ACC112 (cell line): ENCODE data around the gene USP6NL.

Experiments used
- H2AFZ ChIP-seq: fragments of 200-600 bp; sonication (generic); one replicate; pipeline ENCODE4 v1.6.0; 2017; ENCODE audit warnings: antibody characterized with exemption, low read length; ENCODE audit not compliant: unreplicated experiment
- H3K27ac ChIP-seq: fragments of 200-600 bp; sonication (generic); 2 replicates; pipeline ENCODE4 v1.5.1; 2014; ENCODE audit warnings: low read depth, mild to moderate bottlenecking, antibody characterized with exemption, low read length, moderate library complexity
- H3K27me3 ChIP-seq: fragments of 200-600 bp; sonication (generic); 2 replicates; pipeline ENCODE4 v1.6.1; 2014; ENCODE audit warnings: mild to moderate bottlenecking, antibody characterized with exemption, low read length, moderate library complexity, mixed read lengths; ENCODE audit not compliant: insufficient read depth
- H3K36me3 ChIP-seq: fragments of 200-600 bp; sonication (generic); 2 replicates; pipeline ENCODE4 v1.6.1; 2016; ENCODE audit warnings: mild to moderate bottlenecking, antibody characterized with exemption, low read length, moderate library complexity, mixed read lengths; ENCODE audit not compliant: insufficient read depth
- H3K4me1 ChIP-seq: fragments of 200-600 bp; sonication (generic); one replicate; pipeline ENCODE4 v1.6.1; 2016; ENCODE audit warnings: low read length, mixed read lengths; ENCODE audit not compliant: insufficient read depth, unreplicated experiment, control insufficient read depth
- H3K4me3 ChIP-seq: fragments of 200-600 bp; sonication (generic); 2 replicates; pipeline ENCODE4 v1.5.1; 2014; ENCODE audit warnings: mild to moderate bottlenecking, low read depth, low read length
- H3K79me2 ChIP-seq: fragments of 200-600 bp; sonication (generic); one replicate; pipeline ENCODE4 v1.6.0; 2016; ENCODE audit warnings: low read length; ENCODE audit not compliant: control insufficient read depth, unreplicated experiment, insufficient read depth

USP6NL gene

GRCh38 chr10:11482306-11482705 lies 129.1 kb downstream of the USP6NL start:
- Histone ChIP-seq H2AFZ (no peak overlapping the region), H3K27me3 (no peaks in the 10 kb centered on the region), H3K27ac (no peak overlapping the region), H3K36me3 (no peaks in the 10 kb centered on the region; the same call in 1 of the 2 replicates), H3K4me1 (no peaks in the 10 kb centered on the region), H3K4me3 (no peak overlapping the region), H3K79me2 (no peaks in the 10 kb centered on the region)

- H2AFZ ChIP-seq, result no peak overlapping the region
- no peaks in the 10 kb centered on the region; the same call in 1 of the 2 replicates for H3K36me3 ChIP-seq
- H3K27ac ChIP-seq, result no peak overlapping the region
Measured at GRCh38 chr10:11480687-11481086, 130.8 kb downstream of the USP6NL start.

GRCh38 chr10:11479300-11479699 lies 132.2 kb downstream of the USP6NL start:
- no peaks in the 10 kb centered on the region for H3K4me1 ChIP-seq
- H3K27ac ChIP-seq, result no peak overlapping the region
- H3K4me3 ChIP-seq, result no peak overlapping the region
- no peaks in the 10 kb centered on the region for H3K27me3 ChIP-seq
- H2AFZ ChIP-seq, result no peak overlapping the region
- no peaks in the 10 kb centered on the region for H3K79me2 ChIP-seq
- H3K36me3 ChIP-seq, result no peaks in the 10 kb centered on the region

More at GRCh38 chr10:11480687-11481086, 130.8 kb downstream of the USP6NL start:
- Histone ChIP-seq H3K4me1 (no peaks in the 10 kb centered on the region), H3K4me3 (no peak overlapping the region), H3K79me2 (no peaks in the 10 kb centered on the region), H3K27me3 (no peaks in the 10 kb centered on the region)

- Histone ChIP-seq H2AFZ (no peak overlapping the region), H3K36me3 (no peaks in the 10 kb centered on the region), H3K4me1 (no peaks in the 10 kb centered on the region), H3K27me3 (no peaks in the 10 kb centered on the region), H3K4me3 (no peak overlapping the region), H3K79me2 (no peaks in the 10 kb centered on the region), H3K27ac (no peak overlapping the region)
Measured at GRCh38 chr10:11478807-11479206, 132.6 kb downstream of the USP6NL start.

GRCh38 chr10:11475831-11476434 lies 135.5 kb downstream of the USP6NL start:
- H3K4me1 ChIP-seq, result no peaks in the 10 kb centered on the region
- H2AFZ ChIP-seq, result no peak overlapping the region
- no peaks in the 10 kb centered on the region for H3K36me3 ChIP-seq
- H3K27ac ChIP-seq, result no peak overlapping the region
- no peak overlapping the region for H3K4me3 ChIP-seq
- H3K79me2 ChIP-seq, result no peaks in the 10 kb centered on the region
- H3K27me3 ChIP-seq, result no peaks in the 10 kb centered on the region

GRCh38 chr10:11473128-11473760 lies 138.2 kb downstream of the USP6NL start:
- Histone ChIP-seq H3K4me3 (no peak overlapping the region), H3K27ac (no peak overlapping the region), H3K79me2 (no peaks in the 10 kb centered on the region), H3K36me3 (no peaks in the 10 kb centered on the region), H3K27me3 (no peaks in the 10 kb centered on the region), H2AFZ (no peak overlapping the region), H3K4me1 (peaks cover 5% of the 10 kb centered on the region)

- no peak overlapping the region for H3K4me3 ChIP-seq
- H3K79me2 ChIP-seq, result no peaks in the 10 kb centered on the region
- peaks cover 7% of the 10 kb centered on the region for H3K4me1 ChIP-seq
- H3K27me3 ChIP-seq, result no peaks in the 10 kb centered on the region
- no peak overlapping the region for H3K27ac ChIP-seq
- H3K36me3 ChIP-seq, result no peaks in the 10 kb centered on the region
- H2AFZ ChIP-seq, result no peak overlapping the region
Measured at GRCh38 chr10:11472158-11472753, 139.2 kb downstream of the USP6NL start.

GRCh38 chr10:11469575-11470391 lies 141.7 kb downstream of the USP6NL start:
- no peak overlapping the region for H2AFZ ChIP-seq
- peaks cover 7% of the 10 kb centered on the region for H3K4me1 ChIP-seq
- H3K79me2 ChIP-seq, result no peaks in the 10 kb centered on the region
- no peak overlapping the region for H3K27ac ChIP-seq
- no peaks in the 10 kb centered on the region for H3K36me3 ChIP-seq
- H3K4me3 ChIP-seq, result no peak overlapping the region
- no peaks in the 10 kb centered on the region for H3K27me3 ChIP-seq

- no peaks in the 10 kb centered on the region for H3K36me3 ChIP-seq
Measured at GRCh38 chr10:11468126-11468742, 143.2 kb downstream of the USP6NL start.

GRCh38 chr10:11465406-11465805 lies 146.0 kb downstream of the USP6NL start:
- Histone ChIP-seq H3K79me2 (no peaks in the 10 kb centered on the region), H3K4me1 (peaks cover 7% of the 10 kb centered on the region), H3K27me3 (no peaks in the 10 kb centered on the region), H2AFZ (no peak overlapping the region), H3K4me3 (no peak overlapping the region), H3K36me3 (peaks cover 3% of the 10 kb centered on the region; the same call in 1 of the 2 replicates), H3K27ac (no peak overlapping the region)

More at GRCh38 chr10:11468126-11468742, 143.2 kb downstream of the USP6NL start:
- Histone ChIP-seq H3K4me1 (peaks cover 7% of the 10 kb centered on the region), H3K27me3 (no peaks in the 10 kb centered on the region), H3K27ac (no peak overlapping the region), H2AFZ (no peak overlapping the region), H3K79me2 (no peaks in the 10 kb centered on the region), H3K4me3 (no peak overlapping the region)
